Hippocampal formation (tissue), 2 donors: ENCODE data around the gene USP10.

ENCODE experiments used
- DNase-seq, 2 donors: peaks; one replicate each; lab custom pipeline; 2025; lab: John Stamatoyannopoulos, UW

USP10 gene, protein sequence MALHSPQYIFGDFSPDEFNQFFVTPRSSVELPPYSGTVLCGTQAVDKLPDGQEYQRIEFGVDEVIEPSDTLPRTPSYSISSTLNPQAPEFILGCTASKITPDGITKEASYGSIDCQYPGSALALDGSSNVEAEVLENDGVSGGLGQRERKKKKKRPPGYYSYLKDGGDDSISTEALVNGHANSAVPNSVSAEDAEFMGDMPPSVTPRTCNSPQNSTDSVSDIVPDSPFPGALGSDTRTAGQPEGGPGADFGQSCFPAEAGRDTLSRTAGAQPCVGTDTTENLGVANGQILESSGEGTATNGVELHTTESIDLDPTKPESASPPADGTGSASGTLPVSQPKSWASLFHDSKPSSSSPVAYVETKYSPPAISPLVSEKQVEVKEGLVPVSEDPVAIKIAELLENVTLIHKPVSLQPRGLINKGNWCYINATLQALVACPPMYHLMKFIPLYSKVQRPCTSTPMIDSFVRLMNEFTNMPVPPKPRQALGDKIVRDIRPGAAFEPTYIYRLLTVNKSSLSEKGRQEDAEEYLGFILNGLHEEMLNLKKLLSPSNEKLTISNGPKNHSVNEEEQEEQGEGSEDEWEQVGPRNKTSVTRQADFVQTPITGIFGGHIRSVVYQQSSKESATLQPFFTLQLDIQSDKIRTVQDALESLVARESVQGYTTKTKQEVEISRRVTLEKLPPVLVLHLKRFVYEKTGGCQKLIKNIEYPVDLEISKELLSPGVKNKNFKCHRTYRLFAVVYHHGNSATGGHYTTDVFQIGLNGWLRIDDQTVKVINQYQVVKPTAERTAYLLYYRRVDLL

GRCh38 chr16:84699712-84700445 lies at the start of gene USP10:
USP10 (plus strand) TSS chr16:84700000; CDS start chr16:84700091, 91 bp downstream.
- DNase-seq, result peak; percentile 56 to 66

DNA sequence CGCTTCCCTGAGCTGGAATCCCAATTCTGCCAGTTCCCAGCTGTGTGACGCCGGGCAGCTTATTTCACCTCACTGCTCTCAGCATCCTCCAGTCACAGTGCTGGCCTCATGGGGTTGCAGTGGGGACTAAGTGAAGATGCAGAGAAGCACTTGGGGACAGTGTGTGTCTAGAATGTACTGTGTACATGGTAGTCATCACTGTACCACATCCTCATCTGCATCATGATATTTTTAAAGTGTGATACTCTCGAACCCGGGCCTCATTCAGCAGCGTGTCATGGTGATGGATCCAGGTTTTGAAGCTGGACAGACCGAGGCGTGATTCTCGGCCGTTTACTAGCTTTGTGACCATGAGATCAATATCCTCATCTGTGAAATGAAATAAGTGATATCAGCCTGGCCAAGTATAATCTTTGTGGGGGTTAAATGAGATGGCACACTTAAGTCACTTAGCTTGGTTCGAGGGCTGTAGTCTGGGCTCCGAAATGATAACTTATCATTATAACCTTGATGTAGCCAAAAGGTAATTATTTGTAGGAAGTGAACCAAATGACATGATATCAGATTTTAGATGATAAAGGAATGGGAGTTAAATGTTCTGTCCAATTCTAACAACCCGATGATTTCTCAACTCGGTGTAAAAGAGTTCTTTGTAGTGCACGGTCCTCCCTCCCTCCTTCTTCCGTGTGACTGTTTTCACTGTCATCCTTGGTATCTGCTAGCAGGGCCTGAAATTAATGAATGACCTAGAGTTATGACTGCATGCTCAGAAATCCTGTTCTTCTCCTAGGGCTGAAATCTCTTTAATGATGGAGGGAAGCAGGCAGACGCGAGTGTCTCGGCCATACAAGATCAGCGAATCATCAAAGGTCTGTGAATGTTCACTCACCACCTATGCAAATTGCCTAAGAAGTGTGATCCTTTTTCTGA lies 49.5 kb upstream of the USP10 start:
- no peak for DNase-seq

DNA sequence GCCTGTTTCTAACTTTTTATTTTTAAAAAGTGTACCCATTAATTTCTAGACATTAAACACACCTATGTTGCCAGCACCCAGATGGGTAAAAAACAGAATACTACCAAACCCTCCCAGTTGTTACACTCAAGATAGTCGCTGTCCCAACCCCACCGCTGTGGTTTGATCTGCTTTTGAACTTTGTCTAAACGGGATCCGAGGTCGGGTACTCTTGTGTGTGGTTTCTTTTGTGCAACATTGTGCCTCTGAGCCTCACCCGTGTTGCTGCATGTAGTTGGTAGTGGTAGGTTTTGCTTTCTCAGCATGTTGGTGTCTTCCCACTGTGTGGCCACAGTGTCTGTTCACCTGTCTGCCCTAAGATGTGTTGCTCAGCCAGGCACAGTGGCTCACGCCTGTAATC lies 47.2 kb upstream of the USP10 start:
- DNase-seq, result no peak

DNA sequence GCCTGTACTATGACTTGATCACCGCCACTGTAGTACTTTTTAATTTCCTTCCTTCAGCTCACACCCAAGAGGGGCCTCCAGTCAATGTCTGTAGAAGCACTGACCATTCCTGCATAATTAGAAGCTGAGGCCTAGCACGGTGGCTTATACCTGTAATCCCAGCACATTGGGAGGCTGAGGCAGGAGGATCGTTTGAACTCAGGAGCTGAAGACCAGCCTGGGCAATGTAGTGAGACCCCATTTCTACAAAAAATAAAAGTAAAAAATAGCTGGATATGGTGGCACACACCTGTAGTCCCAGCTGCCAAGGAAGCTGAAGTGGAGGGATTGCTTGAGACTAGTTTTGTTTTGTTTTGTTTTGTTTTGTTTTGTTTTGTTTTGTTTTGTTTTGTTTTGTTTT lies 45.6 kb upstream of the USP10 start:
- no peak for DNase-seq

GRCh38 chr16:84654998-84655397 lies 44.8 kb upstream of the USP10 start:
- no peak for DNase-seq

GRCh38 chr16:84656649-84657048 lies 43.2 kb upstream of the USP10 start:
- DNase-seq, result no peak

DNA sequence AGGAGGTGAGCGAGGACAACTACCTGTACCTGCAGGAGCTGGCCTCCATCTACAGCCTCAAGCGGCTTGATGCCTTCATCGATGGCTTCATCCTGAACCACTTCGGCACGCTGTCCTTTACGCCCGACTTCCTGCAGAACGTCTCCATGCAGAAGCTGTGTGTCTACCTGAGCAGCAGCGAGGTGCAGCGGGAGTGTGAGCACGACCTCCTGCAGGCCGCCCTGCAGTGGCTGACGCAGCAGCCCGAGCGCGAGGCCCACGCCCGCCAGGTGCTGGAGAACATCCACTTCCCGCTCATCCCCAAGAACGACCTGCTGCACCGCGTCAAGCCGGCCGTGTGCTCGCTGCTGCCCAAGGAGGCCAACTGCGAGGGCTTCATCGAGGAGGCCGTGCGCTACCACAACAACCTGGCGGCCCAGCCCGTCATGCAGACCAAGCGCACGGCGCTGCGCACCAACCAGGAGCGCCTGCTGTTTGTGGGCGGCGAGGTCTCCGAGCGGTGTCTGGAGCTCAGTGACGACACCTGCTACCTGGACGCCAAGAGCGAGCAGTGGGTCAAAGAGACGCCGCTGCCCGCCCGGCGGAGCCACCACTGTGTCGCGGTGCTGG lies 42.5 kb upstream of the USP10 start:
- no peak for DNase-seq

DNA sequence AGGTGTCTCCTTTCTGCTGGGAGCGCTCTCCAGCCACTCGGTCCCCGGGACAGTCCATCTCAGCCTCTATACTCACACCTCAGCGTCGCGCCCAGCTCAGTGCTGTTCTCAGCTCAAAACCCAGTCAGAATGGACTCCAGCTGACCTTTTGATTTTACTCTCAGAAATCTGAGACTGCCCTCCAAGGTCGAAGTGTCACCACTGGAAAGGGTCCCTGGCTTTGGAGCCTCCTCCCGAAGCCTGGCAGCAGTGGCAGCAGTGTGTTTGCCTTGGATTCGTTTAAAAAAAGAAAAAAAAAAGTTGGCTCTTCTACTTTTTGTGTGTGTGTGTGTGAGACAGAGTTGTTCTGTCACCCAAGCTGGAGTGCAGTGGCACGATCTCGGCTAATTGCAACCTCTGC lies 41.1 kb upstream of the USP10 start:
- no peak for DNase-seq

DNA sequence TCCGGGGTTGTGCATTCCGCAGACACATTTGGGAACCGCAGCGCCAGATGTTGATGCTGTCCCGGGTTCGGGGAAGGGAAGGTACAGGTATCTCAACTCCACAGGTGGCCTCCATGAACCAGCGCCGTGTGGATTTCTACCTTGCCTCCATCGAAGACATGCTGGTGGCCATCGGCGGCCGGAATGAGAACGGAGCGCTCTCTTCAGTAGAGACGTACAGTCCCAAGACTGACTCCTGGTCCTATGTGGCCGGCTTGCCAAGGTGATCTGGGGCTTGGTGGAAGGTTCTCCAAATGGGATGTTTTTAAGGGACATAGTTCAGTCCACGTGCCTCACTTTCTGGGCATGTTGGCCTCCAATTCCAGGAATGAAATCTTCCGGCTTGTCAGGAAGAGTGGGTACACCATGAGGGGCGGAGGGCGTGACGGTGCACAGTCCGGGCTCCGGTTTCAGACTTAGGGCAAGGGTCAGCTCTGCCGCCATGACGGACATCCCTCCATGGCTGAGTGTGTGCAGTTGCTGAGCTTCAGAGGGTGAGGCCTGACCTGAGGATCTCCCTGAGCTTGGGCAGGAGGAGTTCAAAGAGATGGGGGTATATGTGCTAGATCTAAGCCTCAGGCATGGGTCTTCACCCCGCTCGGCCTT lies 40.0 kb upstream of the USP10 start:
- no peak for DNase-seq

DNA sequence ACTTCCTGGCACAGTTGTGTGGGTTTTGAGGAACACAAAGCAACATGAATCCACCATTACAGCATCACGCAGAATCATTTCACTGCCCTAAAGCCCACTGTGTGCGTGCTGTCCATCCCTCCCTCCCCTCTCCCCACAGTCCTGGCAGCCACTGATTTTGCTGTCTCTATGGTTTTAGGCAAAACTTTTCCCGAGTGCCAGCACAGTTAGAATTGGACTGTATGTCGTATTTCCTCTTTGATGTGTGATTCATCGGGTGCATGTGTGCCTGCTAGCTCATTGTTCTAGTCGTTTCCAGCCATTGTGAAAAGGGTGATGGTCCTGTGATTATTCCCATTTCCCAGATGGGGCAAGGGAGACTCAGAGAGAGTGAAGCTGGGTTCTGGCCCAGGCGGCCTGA lies 38.8 kb upstream of the USP10 start:
- DNase-seq, result no peak

- DNase-seq, result no peak
Measured at GRCh38 chr16:84661418-84662060, 38.3 kb upstream of the USP10 start.

GRCh38 chr16:84662471-84662870 lies 37.3 kb upstream of the USP10 start:
- no peak for DNase-seq

GRCh38 chr16:84663433-84664101 lies 36.2 kb upstream of the USP10 start:
- DNase-seq, result no peak

- no peak for DNase-seq
Measured at GRCh38 chr16:84665359-84665758, 34.4 kb upstream of the USP10 start.

DNA sequence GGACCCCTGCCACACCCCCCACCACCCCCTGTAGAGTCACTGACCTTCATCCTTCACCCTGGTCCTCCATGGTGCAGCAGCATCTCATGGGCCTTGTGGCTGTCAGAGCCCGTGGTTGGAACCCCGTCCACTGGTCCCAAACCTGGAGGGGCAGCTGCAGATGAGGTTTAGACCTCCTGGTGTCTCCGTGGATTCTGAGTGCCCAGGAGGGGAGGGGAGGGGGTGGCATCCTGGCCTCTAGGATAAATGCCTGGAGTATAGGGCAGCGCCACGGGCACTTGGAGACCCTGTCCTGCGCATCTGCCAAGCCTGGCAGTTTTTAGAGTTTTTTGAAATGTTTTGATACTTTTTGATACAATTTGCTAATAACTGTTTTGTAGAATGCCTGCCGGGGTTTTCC lies 34.0 kb upstream of the USP10 start:
- DNase-seq, result no peak

- no peak for DNase-seq
Measured at GRCh38 chr16:84667600-84668309, 32.0 kb upstream of the USP10 start.

DNA sequence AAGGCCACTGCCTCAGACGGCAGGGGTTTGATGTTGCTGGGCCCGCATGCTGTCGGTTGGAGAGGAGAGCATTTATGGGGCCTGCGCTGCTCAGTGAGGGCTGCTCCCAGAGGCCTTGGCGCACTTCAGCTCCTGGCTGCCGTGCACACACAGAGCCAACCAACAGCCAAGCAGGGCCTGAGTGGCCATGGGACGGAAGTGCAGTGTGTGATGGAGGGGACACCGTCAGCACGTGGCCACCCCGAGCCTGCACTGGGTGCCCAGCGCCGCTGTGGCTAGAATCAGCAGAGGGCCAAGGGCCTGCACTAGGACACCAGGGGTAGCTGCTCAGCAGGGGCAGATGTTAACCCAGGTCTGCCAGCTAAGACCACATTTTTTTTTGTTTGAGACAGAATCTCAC lies 29.7 kb upstream of the USP10 start:
- no peak for DNase-seq

DNA sequence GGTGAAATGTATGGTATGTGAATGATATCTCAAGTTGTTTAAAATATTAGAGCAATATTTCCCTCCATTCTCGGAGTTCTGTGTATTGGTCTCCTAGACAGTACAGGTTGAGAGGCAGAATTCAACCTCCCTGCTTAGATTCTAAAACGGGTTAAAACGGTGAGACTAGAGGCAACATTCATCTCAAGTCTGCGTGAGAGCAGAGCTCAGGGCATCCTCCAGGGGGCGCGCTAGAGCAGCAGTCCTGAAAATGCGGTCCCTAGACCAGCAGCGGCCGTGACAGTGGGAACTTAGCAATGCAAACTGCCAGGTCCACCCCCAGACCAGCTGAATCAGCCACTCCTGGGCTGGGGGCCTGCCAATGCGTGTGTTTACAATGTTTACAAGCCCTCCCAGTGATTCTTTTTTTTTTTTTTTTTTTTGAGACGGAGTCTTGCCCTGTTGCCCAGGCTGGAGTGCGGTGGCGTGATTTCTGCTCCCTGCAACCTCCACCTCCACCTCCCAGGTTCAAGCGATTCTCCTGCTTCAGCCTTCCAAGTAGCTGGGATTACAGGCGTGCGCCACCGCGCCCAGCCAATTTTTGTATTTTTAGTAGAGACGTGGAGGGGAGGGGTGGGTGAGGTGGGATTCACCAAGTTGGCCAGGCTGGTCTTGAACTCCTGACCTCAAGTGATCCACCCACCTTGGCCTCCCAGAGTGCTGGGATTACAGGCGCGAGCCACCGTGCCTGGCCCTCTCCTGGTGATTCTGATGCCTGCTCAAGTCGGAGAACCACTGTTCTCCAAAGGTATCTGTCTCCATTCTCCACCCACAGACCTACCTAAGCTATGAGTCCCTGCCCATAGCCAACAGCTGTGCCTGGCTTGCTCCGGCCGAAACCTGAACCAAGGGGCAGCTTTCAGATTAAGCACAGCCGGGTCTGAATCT lies 27.3 kb upstream of the USP10 start:
- DNase-seq, result peak; percentile 2 to 45
